GM12891 (cell line): ENCODE measurements around the gene TGM2.

Experiments used
- DNase-seq: peaks from one replicate; pipeline ENCODE4 v3.0.0; 2011; ENCODE audit warnings: low spot score; ENCODE audit not compliant: insufficient read length
- FAIRE-seq: peaks from 2 replicates; lab custom pipeline; 2011; peaks lifted over from hg19 to GRCh38; lab: Jason Lieb, UNC
- PAX5 ChIP-seq: IDR thresholded peaks from 2 replicates; pipeline ENCODE4 v1.6.1; 2011; ENCODE audit warnings: low read length, moderate library complexity, mild to moderate bottlenecking; ENCODE audit not compliant: insufficient read depth, severe bottlenecking
- POLR2A ChIP-seq: IDR thresholded peaks from 2 replicates; pipeline ENCODE4 v1.6.1; 2011; ENCODE audit warnings: low read depth, low read length, control low read depth
- POLR2AphosphoS5 ChIP-seq: IDR thresholded peaks from 2 replicates; pipeline ENCODE4 v1.6.1; 2011; ENCODE audit warnings: low read depth, low read length, control low read depth
- POU2F2 ChIP-seq: IDR thresholded peaks from 2 replicates; pipeline ENCODE4 v1.6.1; 2011; ENCODE audit warnings: low read depth, mild to moderate bottlenecking, control low read depth, low read length, moderate library complexity
- SPI1 ChIP-seq: IDR thresholded peaks from 2 replicates; pipeline ENCODE4 v1.6.1; 2011; ENCODE audit warnings: low read depth, low read length, control low read depth
- TAF1 ChIP-seq: IDR thresholded peaks from 2 replicates; pipeline ENCODE4 v1.6.1; 2011; ENCODE audit warnings: low read depth, low read length, control low read depth

The TGM2 gene

GRCh38 chr20:38123021-38123587 is 42.0 kb downstream of the TGM2 start:
- no peak for DNase-seq
- no peak for FAIRE-seq
- TF ChIP-seq POU2F2 (no peak), POLR2A (no peak), TAF1 (no peak), SPI1 (no peak), POLR2AphosphoS5 (no peak), PAX5 (no peak)

GRCh38 chr20:38121741-38122140 is 43.3 kb downstream of the TGM2 start:
- FAIRE-seq (no peak), DNase-seq (no peak)
- no peak for TF ChIP-seq POU2F2
- no peak for TF ChIP-seq POLR2AphosphoS5
- TF ChIP-seq TAF1: no peak
- TF ChIP-seq POLR2A: no peak
- TF ChIP-seq PAX5: no peak
- no peak for TF ChIP-seq SPI1

GRCh38 chr20:38120625-38120988 is 44.5 kb downstream of the TGM2 start:
- FAIRE-seq (no peak), DNase-seq (no peak)
- no peak for TF ChIP-seq TAF1
- TF ChIP-seq POU2F2: no peak
- no peak for TF ChIP-seq POLR2A
- TF ChIP-seq SPI1: no peak

GRCh38 chr20:38119446-38119845 is 45.6 kb downstream of the TGM2 start:
- FAIRE-seq (no peak), DNase-seq (no peak)
- TF ChIP-seq POU2F2 (no peak), SPI1 (no peak), PAX5 (no peak), TAF1 (no peak)

GRCh38 chr20:38117635-38118034 is 47.4 kb downstream of the TGM2 start:
- FAIRE-seq (no peak), DNase-seq (no peak)
- TF ChIP-seq POLR2AphosphoS5 (no peak), PAX5 (no peak), TAF1 (no peak), POU2F2 (no peak), POLR2A (no peak), SPI1 (no peak)

- DNase-seq (no peak), FAIRE-seq (no peak)
- TF ChIP-seq POLR2A (no peak), SPI1 (no peak), PAX5 (no peak), POU2F2 (no peak), TAF1 (no peak), POLR2AphosphoS5 (no peak)
Observed at GRCh38 chr20:38117205-38117604, 47.9 kb downstream of the TGM2 start.

- DNase-seq: no peak
- FAIRE-seq: no peak
- TF ChIP-seq POLR2AphosphoS5 (no peak), POLR2A (no peak), TAF1 (no peak), SPI1 (no peak), POU2F2 (no peak), PAX5 (no peak)
Observed at GRCh38 chr20:38116409-38117165, 48.5 kb downstream of the TGM2 start.

- FAIRE-seq: no peak
Observed at GRCh38 chr20:38115896-38116295, 49.2 kb downstream of the TGM2 start.

GRCh38 chr20:38115205-38115604 is 49.9 kb downstream of the TGM2 start:
- DNase-seq: no peak
- FAIRE-seq: no peak
- no peak for TF ChIP-seq POU2F2
- TF ChIP-seq POLR2AphosphoS5: no peak
- TF ChIP-seq PAX5: no peak
- no peak for TF ChIP-seq SPI1
- TF ChIP-seq POLR2A: no peak
- no peak for TF ChIP-seq TAF1

More at GRCh38 chr20:38115896-38116295, 49.2 kb downstream of the TGM2 start:
- no peak for DNase-seq
- no peak for TF ChIP-seq TAF1
- no peak for TF ChIP-seq POLR2AphosphoS5
- TF ChIP-seq PAX5: no peak
- TF ChIP-seq SPI1: no peak
- no peak for TF ChIP-seq POU2F2
- no peak for TF ChIP-seq POLR2A

GRCh38 chr20:38114353-38114791 is 50.7 kb downstream of the TGM2 start:
- FAIRE-seq (no peak), DNase-seq (no peak)
- no peak for TF ChIP-seq SPI1
- TF ChIP-seq POLR2A: no peak
- no peak for TF ChIP-seq TAF1
- no peak for TF ChIP-seq PAX5
- no peak for TF ChIP-seq POLR2AphosphoS5
- TF ChIP-seq POU2F2: no peak
